ENCODE data around the gene EHD1.

GRCh38 chr11:64861227-64861975 is 17.0 kb downstream of the EHD1 start:
- no peak for TF ChIP-seq CTCF (IDR thresholded peaks at IDR 0.05)
- TF ChIP-seq ZFX (IDR thresholded peaks at IDR 0.05; ENCODE audit: borderline replicate concordance) = no peak

All from 22Rv1 (cell line).